NCI-H2081 treated with DMSO at 0.1 percent for 48 hours (cell line): ENCODE results near the gene SRRM4.
"Not testable (repeated sequence)": the region's sequence is repeated elsewhere in the genome, so short reads cannot be mapped to it uniquely, and the experiment has no call there.

ENCODE experiments used
- DNase-seq: peaks from one replicate; lab custom pipeline; 2025; lab: John Stamatoyannopoulos, UW

SRRM4 gene

DNA sequence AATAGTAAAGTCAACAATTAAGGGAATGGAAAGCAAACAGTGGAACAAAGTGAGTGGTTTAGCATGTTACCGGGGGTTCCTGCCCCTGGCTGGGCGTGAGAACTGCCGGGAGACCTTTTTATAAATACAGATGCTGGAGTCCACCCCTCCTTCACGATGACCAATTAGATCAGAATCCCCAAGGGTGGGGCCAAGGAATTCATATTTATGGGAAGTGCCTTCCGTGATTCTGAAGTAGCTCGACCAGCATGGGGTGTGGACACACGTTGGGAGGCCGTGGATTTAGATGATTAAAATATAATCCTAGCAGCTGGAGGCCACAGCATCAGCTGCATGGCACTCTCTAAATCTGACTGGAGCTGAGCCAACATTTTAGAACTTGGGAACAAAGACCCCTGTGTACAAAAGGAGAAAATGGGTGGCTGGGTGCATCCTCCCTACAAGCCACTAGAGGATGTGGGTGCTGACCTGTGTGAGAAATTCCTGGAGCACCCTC is 87.9 kb downstream of the SRRM4 start:
- no peak for DNase-seq

DNA sequence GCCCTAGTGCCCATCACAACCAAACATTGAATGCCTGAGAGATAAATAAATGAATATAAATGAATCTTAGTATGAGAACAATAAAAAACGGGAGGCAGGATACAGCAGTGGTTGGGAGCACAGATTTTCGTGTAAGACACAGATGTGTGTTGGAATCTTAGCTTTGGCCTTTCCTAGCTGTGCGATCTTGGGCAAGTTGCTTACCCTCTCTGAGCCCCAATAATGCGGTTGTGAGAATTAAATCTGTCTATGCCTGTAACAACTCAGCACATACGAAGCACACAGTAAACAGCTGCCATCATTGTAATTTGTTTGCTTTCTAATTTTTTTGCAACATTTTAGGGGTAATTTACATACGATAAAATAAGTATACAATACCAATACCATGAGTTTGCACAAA is 89.8 kb downstream of the SRRM4 start:
- no peak for DNase-seq

DNA sequence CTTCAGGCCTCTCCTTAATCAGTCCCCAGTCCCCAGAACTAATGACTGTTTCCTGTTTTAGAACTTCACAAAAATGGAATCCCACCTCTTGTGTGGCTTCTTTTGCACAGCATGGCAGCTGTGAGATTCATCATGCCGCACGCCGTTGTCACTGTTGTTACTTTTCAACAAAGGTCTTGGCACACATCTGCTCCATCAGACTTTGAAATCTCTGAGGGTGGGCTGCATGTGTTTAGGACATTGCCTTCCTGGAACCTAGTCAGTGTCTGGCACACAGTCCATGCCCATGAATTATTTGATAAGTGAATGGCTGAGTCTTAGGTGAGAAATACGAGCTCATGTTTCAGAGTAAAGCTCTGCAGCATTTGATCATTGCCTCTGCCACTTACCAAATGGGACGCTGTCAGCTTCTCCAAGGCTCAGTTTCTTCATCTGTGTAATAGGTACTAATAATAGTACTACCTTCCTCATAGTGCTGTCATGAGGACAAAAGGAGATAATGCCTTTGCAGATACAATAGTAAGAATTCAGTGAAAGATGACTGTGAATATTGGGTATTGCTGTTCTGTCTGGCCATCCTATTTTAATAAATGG is 90.4 kb downstream of the SRRM4 start:
- DNase-seq = no peak

DNA sequence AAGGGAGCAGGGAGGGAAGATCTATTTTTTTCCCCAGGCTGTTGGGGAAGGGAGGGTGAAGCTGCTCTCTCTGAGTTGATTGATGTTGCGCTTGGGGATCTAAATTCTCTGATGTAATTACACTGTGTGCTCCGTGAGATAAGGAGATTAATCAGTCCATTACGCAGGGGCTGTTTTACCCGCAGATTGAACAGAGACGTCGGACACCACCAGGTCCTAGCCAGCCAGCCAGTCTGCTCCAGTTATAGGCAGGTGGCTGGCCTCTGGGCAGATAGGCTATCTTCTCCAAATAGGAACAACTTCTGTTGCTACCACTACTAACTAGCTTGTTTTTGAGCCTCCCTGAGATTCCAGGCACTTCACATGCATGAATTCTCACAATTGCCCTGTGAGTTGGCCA is 91.1 kb downstream of the SRRM4 start:
- no peak for DNase-seq

DNA sequence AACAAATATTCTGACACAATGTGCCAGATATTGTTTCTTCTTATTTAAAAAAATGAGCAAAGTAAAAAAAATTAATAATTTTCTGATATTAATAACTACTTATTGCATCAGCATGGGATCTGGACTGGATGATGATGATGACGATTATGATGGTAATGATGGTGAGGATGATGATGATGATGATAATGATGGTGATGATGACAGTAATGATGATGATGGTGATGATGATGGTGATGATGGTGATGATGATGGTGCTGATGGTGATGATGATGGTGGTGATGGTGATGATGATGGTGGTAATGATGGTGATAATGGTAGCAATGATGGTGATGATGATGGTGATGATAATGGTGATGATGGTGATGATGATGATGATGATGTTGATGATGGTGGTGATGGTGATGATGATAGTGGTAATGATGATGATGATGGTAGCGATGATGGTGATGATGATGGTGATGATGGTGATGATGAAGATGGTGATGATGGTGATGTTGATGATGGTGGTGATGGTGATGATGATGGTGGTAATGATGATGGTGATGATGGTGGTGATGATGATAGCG is 94.0 kb downstream of the SRRM4 start:
- DNase-seq = no peak

DNA sequence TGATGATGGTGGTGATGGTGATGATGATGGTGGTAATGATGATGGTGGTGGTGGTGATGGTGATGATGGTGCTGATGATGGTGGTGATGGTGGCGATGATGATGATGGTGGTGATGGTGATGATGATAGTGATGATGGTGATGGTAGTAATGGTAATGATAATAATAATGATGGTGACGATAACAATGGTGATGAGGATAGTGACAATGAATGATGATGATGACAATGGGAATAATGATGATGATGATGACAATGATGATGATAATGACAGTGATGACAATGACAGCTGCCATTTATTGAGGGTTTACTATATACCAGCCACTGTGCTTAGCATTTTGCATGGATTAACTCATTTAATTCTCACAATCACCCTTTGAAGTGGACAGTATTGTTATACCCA is 94.6 kb downstream of the SRRM4 start:
- DNase-seq = no peak

DNA sequence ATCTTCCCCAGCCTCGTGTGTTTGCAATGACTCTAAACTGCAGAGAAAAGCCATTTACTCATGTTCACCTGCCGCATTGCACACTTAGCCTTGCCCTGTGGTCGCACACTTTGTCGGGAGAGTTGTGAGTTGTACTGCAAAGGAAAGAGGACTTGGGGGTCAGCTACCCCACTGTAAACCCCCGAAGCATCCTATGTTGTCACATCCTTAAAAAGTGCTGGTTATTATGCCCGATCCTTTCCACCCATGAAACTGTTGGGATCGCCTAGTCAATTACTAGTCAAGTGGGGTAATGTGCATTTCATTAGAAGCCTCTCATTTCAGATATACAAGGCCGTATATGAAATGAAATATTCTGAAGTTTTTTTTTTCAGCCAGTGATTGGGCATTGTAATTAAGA is 98.2 kb downstream of the SRRM4 start:
- no peak for DNase-seq

DNA sequence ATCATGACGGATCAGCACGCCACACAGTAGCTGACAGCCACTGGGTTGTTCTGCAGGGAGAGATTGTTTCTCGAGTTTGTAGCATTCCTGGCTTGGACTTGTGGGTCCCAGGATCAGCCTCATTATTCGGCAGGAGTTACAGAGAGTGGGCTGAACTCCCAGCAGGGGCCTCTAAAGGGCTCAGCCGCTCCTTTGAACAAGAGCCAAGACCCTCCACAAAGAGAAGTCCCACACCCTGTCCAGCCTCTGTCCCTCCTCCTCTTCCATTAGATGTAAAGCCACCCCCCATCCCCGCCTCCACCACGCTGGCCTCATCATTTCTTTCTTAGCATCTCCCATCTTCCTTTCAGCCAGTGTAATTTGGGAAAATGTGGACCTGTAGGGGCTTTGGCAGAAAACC is 100.7 kb downstream of the SRRM4 start:
- no peak for DNase-seq

DNA sequence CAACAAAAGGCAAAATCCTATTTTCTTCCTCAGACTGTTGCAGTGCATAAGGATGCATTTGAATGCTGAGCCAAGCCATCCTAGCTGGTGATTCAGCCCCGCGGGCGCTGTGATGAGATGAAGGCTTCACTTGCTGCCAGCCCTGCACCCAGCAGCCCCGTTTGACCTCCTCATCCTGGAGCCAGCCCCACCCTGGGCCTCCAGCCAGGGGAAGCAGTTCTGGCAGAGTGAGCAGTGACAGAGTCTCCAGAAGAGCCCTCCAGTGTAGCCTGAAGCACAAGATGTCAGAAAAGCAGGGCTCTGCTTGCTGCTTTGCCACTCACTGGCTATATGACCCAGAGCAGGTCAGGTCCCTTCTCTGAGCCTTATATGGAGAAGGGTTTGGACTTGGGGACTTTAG is 101.2 kb downstream of the SRRM4 start:
- DNase-seq = no peak

DNA sequence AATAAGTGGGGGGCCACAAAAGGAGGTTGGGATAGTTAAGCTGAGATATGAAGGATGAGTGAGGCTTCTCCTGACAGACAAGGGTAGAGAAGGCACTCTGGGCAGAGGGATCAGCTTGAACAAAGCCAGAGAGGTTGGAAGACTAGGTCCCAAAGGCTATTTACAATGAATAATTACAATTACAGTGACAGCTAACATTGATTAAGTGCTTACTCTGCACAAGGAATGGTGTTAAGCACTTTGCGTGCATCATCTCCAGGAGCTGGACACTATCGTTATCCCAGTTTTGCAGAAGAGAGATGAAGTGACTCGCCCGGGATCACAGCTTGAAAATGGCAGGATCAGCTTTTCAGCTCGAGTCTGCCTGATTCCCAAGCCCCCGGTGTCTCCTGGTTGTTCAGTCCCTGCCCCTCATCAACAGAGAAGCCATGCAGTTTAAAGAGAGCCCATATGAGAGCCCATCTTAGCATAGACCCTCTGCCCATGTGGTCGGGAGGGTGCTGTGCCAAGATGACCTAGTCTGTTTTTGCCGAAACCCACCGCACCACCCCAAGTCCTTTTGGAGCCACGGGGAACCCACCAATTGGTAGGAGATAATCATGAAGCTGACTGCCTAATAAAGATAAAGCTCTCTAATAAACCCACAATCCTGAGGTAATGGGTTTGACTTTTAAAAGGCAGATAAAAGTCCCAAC is 107.5 kb downstream of the SRRM4 start:
- no peak for DNase-seq

DNA sequence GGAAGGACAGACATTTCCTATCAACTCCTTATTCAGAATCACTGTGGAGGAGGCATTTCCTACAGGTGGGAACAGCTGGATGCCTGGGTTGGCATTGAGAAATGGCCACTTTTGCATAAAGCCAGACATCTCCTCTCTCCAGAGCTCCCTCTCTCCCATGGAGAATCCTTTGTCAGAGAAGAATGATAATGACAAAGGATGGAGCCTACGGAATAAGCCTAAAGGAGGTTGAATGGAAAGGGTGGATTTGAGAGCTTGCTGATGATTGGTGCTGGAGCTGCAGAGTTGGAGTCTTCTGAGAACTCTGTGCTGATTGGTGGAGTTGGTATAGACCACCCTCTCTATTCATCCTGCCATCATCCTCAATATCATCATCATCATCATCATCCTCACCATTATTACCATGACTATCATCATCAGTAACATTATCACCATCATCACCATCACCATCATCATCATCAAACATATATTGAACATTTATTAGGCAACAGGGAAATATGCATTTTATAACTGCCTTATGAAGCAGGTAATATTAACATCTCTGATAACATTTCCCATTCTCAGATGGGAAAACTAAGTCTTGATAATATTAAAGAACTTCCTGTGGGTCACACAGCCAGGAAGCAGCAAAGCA is 108.2 kb downstream of the SRRM4 start:
- DNase-seq = no peak

DNA sequence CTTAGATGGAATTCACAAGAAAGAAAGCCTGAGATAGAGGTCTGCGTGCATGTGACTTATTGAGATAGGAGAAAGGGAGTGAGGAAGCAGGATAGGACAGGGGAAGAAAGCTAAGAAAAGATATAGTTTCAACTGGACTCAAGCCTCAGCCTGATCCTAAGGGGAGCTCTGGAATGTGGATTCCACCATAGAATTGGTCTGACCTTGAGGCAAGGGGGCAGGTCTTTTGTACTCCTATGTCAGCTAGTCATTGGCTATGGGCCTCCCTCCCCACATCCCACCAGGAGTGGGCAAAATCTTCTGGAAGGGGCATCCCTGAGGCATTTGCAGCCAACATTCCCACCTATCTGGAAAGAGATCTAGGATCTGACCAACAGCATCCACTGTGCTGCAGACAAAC is 108.9 kb downstream of the SRRM4 start:
- DNase-seq = no peak

DNA sequence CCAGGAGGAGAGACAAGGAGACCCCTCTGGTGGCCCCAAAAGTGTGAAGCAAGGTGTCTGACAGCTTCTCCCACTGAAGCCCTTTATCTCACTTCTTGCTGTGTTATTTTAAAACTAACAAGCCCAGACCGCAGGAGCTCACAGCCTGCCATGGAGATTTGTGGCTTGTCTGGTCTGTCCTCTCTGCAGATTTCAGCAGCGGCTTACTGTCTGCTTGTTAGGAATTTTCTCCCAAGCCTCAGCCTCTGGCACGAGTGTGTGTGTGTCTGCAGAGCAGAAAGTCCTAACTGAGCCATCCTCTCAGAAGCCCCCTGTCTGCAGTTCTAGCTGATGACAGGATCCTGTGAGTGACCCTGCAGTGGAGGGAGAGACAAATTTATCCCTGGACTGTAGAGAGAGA is 109.5 kb downstream of the SRRM4 start:
- no peak for DNase-seq

DNA sequence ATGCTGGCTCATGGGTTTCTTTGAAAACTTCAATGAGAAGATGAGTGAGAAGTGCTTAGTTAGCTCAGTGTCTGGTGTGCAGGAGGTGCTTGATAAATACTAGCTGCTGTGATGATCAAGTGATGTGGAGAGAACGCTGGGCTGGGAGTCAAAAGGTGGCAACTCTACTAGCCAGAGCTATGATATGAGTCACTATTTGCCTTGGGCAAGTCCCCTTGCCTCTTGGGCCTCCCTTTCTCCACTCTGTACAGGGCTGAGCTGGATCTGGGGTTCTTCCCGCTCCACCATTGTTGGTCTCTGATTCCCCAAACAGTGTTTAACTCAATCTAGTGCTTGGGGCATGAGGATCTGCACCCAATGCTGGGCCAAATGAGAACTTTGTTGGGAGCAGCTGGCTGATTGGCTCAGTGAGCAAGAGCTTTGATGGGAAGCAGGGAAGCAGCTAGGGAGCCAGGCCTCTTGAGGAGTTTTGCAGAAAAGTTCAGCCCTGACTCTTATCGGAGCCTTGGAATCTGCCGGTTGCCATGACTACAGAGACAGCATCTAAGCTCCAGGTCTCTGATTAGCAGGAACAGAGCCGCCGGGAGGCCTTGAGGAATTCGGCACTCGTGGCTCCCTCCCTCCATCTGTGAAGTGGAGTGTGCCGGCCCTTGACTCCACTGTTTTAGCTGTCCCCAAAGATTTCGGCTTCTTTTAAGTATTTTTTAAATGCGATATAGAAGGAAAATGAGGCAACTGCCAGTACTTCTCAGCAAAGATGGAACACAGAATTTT is 115.3 kb downstream of the SRRM4 start:
- DNase-seq = no peak

DNA sequence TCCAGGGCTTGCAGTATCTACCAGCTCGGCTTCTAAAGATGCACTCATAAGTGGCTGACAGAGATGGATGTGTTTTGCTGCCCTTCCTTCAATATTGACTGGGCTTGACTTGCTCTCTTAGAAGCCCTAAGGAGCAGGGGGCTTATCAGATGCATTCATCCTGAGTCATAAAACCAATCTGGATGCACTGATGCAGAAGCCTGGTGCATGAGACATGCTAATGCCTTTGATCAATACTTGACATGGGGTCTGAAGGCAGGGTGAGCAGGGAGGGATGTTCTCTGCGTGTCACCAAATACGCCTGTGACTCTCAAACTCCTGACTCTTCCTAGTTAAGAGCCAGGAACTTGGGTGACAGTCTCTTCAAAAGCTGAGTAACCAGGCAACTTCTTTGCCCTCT is 119.6 kb downstream of the SRRM4 start:
- DNase-seq = no peak

DNA sequence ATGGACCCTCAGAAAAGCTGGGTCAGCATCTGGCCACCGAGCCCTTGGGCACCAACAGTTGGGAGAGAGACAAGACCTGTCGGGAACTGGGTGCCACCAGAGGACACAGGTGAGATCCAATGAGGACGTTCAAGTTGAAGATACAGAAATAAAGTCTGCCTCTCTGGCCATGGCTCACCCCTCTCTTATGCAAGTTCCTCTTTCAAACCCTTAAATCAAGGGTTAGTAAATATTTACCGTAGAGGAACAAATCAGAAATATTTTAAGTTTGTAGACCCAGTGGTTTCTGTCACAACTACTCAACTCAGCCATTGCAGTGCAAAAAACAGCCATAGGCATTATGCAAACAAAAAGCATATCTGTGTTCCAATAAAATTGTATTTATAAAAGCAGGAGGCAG is 120.9 kb downstream of the SRRM4 start:
- no peak for DNase-seq

DNA sequence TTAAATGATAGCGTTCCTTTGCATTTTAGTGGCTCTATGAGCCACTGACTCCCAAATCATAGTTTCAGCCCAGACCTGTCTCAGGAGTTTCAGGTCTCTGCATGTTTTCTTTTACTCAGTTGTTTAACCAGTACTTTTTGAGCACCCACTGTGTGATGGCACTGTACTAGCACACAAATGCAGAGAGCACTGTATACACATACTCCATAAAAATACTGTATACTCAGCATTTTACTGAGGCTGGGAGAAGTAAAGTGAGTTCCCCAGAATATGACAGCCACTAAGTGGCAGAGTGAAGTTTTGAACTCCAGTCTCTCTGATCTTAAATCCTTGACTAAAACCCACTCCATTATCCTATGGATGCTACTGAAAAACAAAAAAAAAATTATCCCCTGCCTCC is 121.4 kb downstream of the SRRM4 start:
- DNase-seq = no peak

DNA sequence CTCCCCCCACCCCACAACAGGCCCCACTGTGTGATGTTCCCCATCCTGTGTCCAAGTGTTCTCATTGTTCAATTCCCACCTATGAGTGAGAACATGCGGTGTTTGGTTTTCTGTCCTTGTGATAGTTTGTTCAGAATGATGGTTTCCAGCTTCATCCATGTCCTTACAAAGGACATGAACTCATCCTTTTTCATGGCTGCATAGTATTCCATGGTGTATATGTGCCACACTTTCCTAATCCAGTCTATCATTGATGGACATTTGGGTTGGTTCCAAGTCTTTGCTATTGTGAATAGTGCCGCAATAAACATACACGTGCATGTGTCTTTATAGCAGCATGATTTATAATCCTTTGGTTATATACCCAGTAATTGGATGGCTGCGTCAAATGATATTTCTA is 123.6 kb downstream of the SRRM4 start:
- DNase-seq = not testable (repeated sequence)

DNA sequence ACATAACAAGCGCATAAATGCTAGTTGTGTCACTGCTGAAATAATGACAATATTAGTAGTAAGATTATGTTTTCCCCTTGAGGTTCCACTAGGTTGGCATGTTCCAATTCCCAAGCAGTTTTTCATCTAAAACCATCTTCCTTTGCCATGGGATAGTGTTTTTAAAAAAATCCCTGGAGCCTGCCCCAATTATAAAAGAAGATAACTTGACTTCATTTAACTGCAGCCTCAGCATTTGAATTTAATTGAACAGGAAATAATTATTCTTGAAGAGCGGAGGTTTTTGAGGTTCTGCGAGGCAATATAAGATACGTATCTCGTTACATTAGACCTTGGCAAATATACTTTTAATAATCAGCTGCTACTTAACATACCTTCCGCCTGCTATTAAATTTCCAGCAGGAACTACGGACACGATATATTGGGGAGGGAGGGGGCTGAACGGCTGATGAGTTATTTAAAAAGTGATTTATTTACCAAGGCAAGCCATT is 132.2 kb downstream of the SRRM4 start:
- no peak for DNase-seq

DNA sequence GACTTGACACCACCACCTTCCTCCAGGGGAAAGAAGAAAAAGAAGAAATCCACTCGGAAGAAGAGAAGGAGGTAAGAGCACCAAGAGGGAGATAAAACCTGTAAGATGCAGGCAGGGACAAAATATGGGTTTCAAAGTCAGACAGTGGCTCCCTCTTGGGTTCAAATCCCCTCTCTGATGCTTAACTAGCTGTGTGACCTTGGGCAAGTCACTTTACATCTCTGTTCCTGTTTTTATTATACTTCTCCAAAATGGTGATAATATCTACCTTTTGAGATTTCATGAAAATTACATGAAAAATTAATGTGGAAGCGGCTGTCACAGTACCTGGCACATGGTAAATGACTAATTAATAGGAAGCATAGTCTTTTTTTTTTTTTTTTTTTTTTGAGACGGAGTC is 133.0 kb downstream of the SRRM4 start:
- no peak for DNase-seq

DNA sequence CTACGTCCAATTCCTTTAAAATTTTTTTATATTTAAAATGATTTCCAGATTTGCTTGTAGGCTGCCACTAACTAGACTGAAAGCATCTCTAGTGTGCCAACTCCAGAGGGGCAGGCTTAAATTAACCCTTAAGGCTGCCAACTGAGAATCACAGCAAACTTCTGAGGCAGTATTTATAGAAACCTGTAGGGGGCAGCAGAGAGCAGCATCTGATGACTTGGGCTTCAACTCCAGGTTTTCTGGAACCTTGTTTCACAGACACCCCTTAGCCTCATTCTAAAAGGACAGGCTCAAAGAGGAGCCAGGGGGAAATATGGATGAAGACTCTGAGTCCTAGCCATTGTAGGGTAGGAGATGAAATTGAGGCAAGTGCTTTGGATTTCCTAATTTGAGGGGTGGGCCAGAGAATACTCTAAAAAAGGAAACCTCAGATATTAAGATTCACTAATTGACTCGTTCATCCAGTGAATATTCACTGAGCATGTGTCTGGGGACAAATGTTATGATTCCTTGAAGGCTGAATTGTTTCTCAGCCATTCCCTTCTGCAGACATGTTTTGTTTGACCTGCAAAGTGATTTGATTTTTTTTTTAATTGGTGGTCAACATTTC is 134.1 kb downstream of the SRRM4 start:
- DNase-seq = no peak

DNA sequence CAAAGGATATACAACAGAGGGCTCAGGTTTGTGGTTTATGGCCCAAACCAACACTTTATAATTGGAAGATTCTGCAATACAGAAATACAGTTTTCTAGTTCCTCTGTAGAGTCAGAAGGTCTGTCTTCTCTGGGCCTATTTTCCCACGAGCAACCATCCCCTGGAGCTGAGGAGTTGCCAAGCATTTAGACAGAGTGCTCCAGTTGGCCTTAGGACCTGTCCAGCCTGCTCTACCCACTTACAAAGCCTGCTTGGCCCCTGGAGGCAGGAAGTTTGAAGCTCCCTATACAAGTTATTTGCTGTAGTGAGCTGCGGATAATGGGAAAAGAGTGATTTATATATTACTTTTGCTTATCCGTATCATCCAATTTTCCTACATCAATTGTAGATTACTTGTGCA is 136.6 kb downstream of the SRRM4 start:
- DNase-seq = no peak
